H1 (cell line): ENCODE measurements around the gene SPOUT1. TPM values are rescaled to one million over a fixed set of nuclear protein-coding genes. Genes with fewer than 3 reads are reported as not detected.

Source experiments
- CTCF ChIA-PET: fragments of 300-600 bp; sonication (Branson Sonifier 250); formaldehyde crosslinking; loops from one replicate; lab custom pipeline; 2021; ENCODE audit not compliant: partially characterized antibody; lab: Charles Lee
- POLR2A ChIA-PET: fragments of 300-600 bp; sonication (Branson Sonifier 250); formaldehyde crosslinking; loops from one replicate; lab custom pipeline; 2021; ENCODE audit warnings: inconsistent platforms; ENCODE audit not compliant: partially characterized antibody; lab: Charles Lee
- DNase-seq, 2 experiments: peaks; one replicate each; pipeline versions ENCODE4 v3.0.0 to v3.0.0-alpha.2; 2010 to 2022; ENCODE audit warnings: low spot score in 2 of 2, low read depth in 1 of 2, mixed read lengths in 1 of 2
- FAIRE-seq: peaks from 2 replicates; lab custom pipeline; 2011; peaks lifted over from hg19 to GRCh38; lab: Jason Lieb, UNC
- H2AFZ ChIP-seq: 2 replicates; pipeline ENCODE4 v1.8.1; 2012; ENCODE audit warnings: low read length, inconsistent platforms
- H2AK5ac ChIP-seq: 2 replicates; pipeline ENCODE4 v1.6.1; 2013; ENCODE audit warnings: low read depth, low read length
- H2BK120ac ChIP-seq: replicated peaks from 2 replicates; pipeline ENCODE3; 2013; ENCODE audit warnings: low read depth, low read length, inconsistent platforms
- H2BK12ac ChIP-seq: 2 replicates; pipeline ENCODE4 v1.6.1; 2013; ENCODE audit warnings: low read depth, low read length
- H2BK15ac ChIP-seq: 2 replicates; pipeline ENCODE4 v1.6.1; 2013; ENCODE audit warnings: low read length
- H2BK20ac ChIP-seq: 2 replicates; pipeline ENCODE4 v1.6.1; 2013; ENCODE audit warnings: low read length
- H2BK5ac ChIP-seq: 2 replicates; pipeline ENCODE4 v1.6.1; 2013; ENCODE audit warnings: low read depth, low read length
- H3K14ac ChIP-seq: 2 replicates; pipeline ENCODE4 v1.6.1; 2013; ENCODE audit warnings: inconsistent platforms; ENCODE audit not compliant: insufficient read length
- H3K18ac ChIP-seq: 2 replicates; pipeline ENCODE4 v1.6.1; 2013; ENCODE audit warnings: low read length; ENCODE audit errors: extremely low read depth
- H3K23ac ChIP-seq: 2 replicates; pipeline ENCODE4 v1.6.1; 2013; ENCODE audit warnings: inconsistent platforms; ENCODE audit not compliant: insufficient read length
- H3K23me2 ChIP-seq: 2 replicates; pipeline ENCODE4 v1.6.1; 2013; ENCODE audit warnings: low read depth, low read length
- H3K27ac ChIP-seq: 2 replicates; pipeline ENCODE4 v1.6.1; 2011; ENCODE audit warnings: low read depth, low read length, inconsistent platforms
- H3K27me3 ChIP-seq, 4 experiments: replicated peaks in 1 of 4; 1 replicate in 1 of 4; 2 replicates in 3 of 4; pipeline versions ENCODE4 v1.6.1 to v1.8.1; 2011 to 2013; ENCODE audit warnings: low read length in 3 of 4, mild to moderate bottlenecking in 3 of 4, inconsistent platforms in 2 of 4, mixed read lengths in 2 of 4, moderate library complexity in 1 of 4; ENCODE audit not compliant: control insufficient read depth in 3 of 4, insufficient read depth in 3 of 4; ENCODE audit errors: extremely low read depth in 1 of 4
- H3K36me3 ChIP-seq, 4 experiments: 2 replicates each; pipeline versions ENCODE4 v1.6.1 to v1.8.1; 2011 to 2013; ENCODE audit warnings: mild to moderate bottlenecking in 4 of 4, low read length in 3 of 4, moderate library complexity in 2 of 4, control low read depth in 1 of 4, inconsistent platforms in 1 of 4; ENCODE audit not compliant: insufficient read depth in 4 of 4, control insufficient read depth in 2 of 4
- H3K4ac ChIP-seq: replicated peaks from 2 replicates; pipeline ENCODE3; 2013; ENCODE audit warnings: low read length, low read depth, mixed read lengths, inconsistent platforms; ENCODE audit not compliant: insufficient read length
- H3K4me1 ChIP-seq, 4 experiments: replicated peaks in 1 of 4; 1 replicate in 1 of 4; 2 replicates in 3 of 4; pipeline versions ENCODE4 v1.6.1 to v1.8.1; 2011 to 2013; ENCODE audit warnings: low read length in 3 of 4, inconsistent platforms in 2 of 4, mixed read lengths in 1 of 4; ENCODE audit not compliant: insufficient read depth in 4 of 4, control insufficient read depth in 3 of 4
- H3K4me2 ChIP-seq, 2 experiments: 2 replicates each; pipeline versions ENCODE4 v1.6.1 to v1.8.1; 2011 to 2013; ENCODE audit warnings: low read depth in 2 of 2, low read length in 2 of 2, control low read depth in 1 of 2, inconsistent platforms in 1 of 2, mild to moderate bottlenecking in 1 of 2; ENCODE audit not compliant: insufficient read depth in 1 of 2
- H3K4me3 ChIP-seq, 4 experiments: fragments of 200-600, 300-600 bp in 1 of 4; sonication (generic), shearing (Covaris generic), sonication (Bioruptor Twin) in 1 of 4; 2 replicates each; pipeline versions ENCODE4 v1.5.1 to v1.8.1; 2011 to 2016; ENCODE audit warnings: low read length in 4 of 4, low read depth in 3 of 4, control low read depth in 2 of 4, inconsistent platforms in 2 of 4, mild to moderate bottlenecking in 2 of 4, mixed read lengths in 1 of 4, moderate library complexity in 1 of 4; ENCODE audit not compliant: insufficient read depth in 2 of 4; ENCODE audit errors: extremely low read depth in 1 of 4
- H3K56ac ChIP-seq: replicated peaks from 2 replicates; pipeline ENCODE3; 2013; ENCODE audit warnings: low read depth, mild to moderate bottlenecking, mixed read lengths, low read length, inconsistent platforms; ENCODE audit not compliant: insufficient read length
- H3K79me1 ChIP-seq: 2 replicates; pipeline ENCODE4 v1.6.1; 2013; ENCODE audit warnings: low read depth, low read length, control low read depth
- H3K79me2 ChIP-seq, 2 experiments: 2 replicates each; pipeline versions ENCODE4 v1.6.1 to v1.8.1; 2012 to 2013; ENCODE audit warnings: low read length in 2 of 2, mild to moderate bottlenecking in 2 of 2, inconsistent platforms in 1 of 2; ENCODE audit not compliant: insufficient read depth in 2 of 2, control insufficient read depth in 1 of 2
- H3K9ac ChIP-seq, 4 experiments: replicated peaks in 1 of 4; 1 replicate in 1 of 4; 2 replicates in 3 of 4; pipeline versions ENCODE4 v1.6.1 to v1.8.1; 2011 to 2013; ENCODE audit warnings: low read depth in 3 of 4, low read length in 3 of 4, control low read depth in 2 of 4, mild to moderate bottlenecking in 2 of 4, moderate library complexity in 2 of 4, inconsistent platforms in 1 of 4; ENCODE audit errors: extremely low read depth in 1 of 4
- H3K9me3 ChIP-seq, 2 experiments: 2 replicates each; pipeline versions ENCODE4 v1.6.1 to v1.8.1; 2012 to 2013; ENCODE audit warnings: mild to moderate bottlenecking in 2 of 2, moderate library complexity in 2 of 2, control low read depth in 1 of 2, inconsistent platforms in 1 of 2, low read depth in 1 of 2, low read length in 1 of 2, mixed read lengths in 1 of 2; ENCODE audit not compliant: insufficient read depth in 2 of 2
- H4K20me1 ChIP-seq, 2 experiments: replicated peaks in 1 of 2; 2 replicates each; pipeline versions ENCODE3 to v1.8.1; 2011 to 2013; ENCODE audit warnings: inconsistent platforms in 2 of 2, low read length in 2 of 2, mild to moderate bottlenecking in 1 of 2; ENCODE audit not compliant: insufficient read depth in 2 of 2, control insufficient read depth in 1 of 2
- H4K5ac ChIP-seq: 2 replicates; pipeline ENCODE4 v1.6.1; 2013; ENCODE audit warnings: low read length, low read depth, mixed read lengths, inconsistent platforms; ENCODE audit not compliant: insufficient read length
- H4K8ac ChIP-seq: 2 replicates; pipeline ENCODE4 v1.8.0; 2013; ENCODE audit warnings: mild to moderate bottlenecking, moderate library complexity, low read length, inconsistent platforms; ENCODE audit not compliant: insufficient read depth; ENCODE audit errors: extremely low read depth
- H4K91ac ChIP-seq: replicated peaks from 2 replicates; pipeline ENCODE3; 2013; ENCODE audit warnings: low read length, mixed read lengths, inconsistent platforms; ENCODE audit not compliant: insufficient read length
- GTF2F1 ChIP-seq: IDR thresholded peaks from 2 replicates; pipeline ENCODE4 v1.6.1; 2012; ENCODE audit warnings: low read depth, low read length, improper control_type of control experiment, borderline replicate concordance
- HDAC6 ChIP-seq: IDR thresholded peaks from one replicate; pipeline ENCODE4 v1.7.1; 2012; ENCODE audit warnings: low read depth, mild to moderate bottlenecking, inconsistent platforms, low read length, moderate library complexity
- JUND ChIP-seq: IDR thresholded peaks from 2 replicates; pipeline ENCODE4 v1.6.1; 2011; ENCODE audit warnings: mild to moderate bottlenecking, improper control_type of control experiment, low read length
- RXRA ChIP-seq: IDR thresholded peaks from 2 replicates; pipeline ENCODE4 v1.6.1; 2011; ENCODE audit warnings: low read depth, mild to moderate bottlenecking, low read length, moderate library complexity; ENCODE audit not compliant: insufficient read depth
- SIN3A ChIP-seq, 2 experiments: IDR thresholded peaks in 1 of 2; conservative IDR thresholded peaks in 1 of 2; 2 replicates each; pipeline ENCODE4 v1.6.1; 2011 to 2012; ENCODE audit warnings: low read length in 2 of 2, improper control_type of control experiment in 1 of 2, low read depth in 1 of 2, mild to moderate bottlenecking in 1 of 2
- SP1 ChIP-seq: IDR thresholded peaks from 2 replicates; pipeline ENCODE4 v1.6.1; 2011; ENCODE audit warnings: low read depth, low read length
- SUZ12 ChIP-seq: fragments of 200-600 bp; sonication (generic); IDR thresholded peaks from 2 replicates; pipeline ENCODE4 v1.6.1; 2012; ENCODE audit warnings: mild to moderate bottlenecking, inconsistent platforms, low read length, moderate library complexity, mixed read lengths
- TBP ChIP-seq: IDR thresholded peaks from 2 replicates; pipeline ENCODE4 v1.6.1; 2011; ENCODE audit warnings: low read depth, low read length, improper control_type of control experiment
- WGBS, 2 experiments: shearing (Covaris generic) in 1 of 2; methylation state at CpG; one replicate each; pipeline versions ENCODE4 v1.1.6 to v1.1.7; 2013 to 2015; ENCODE audit warnings: low lambda C conversion rate in 2 of 2, mixed read lengths in 2 of 2, inconsistent platforms in 1 of 2, low coverage in 1 of 2, missing lambda C conversion rate in 1 of 2; ENCODE audit not compliant: insufficient replicate concordance in 2 of 2, insufficient coverage in 1 of 2, insufficient read length in 1 of 2; ENCODE audit errors: extremely low coverage in 1 of 2, missing lambda C conversion rate in 1 of 2; 5-methylcytosine and 5-hydroxymethylcytosine counted together
- polyA plus RNA-seq, 7 experiments: library from polyadenylated mRNA; depleted of rRNA in 3 of 7; stranded (reverse) in 5 of 7; unstranded in 2 of 7; fragments of >200 nt in 5 of 7; fragments of 200-250 nt in 2 of 7; gene quantifications; 1 replicate in 5 of 7; 2 replicates in 1 of 7; 4 replicates in 1 of 7; pipeline versions ENCODE4 v1.2.1 to v1.2.3, GENCODE V29; 2011 to 2013; ENCODE audit warnings: missing spikeins in 2 of 7, mixed read lengths in 2 of 7
- total RNA-seq: library from RNA; stranded (reverse); fragmentation: NEBNext Ultra II Directional; extraction: Animal tissue kit (Norgen Biotek cat#: 25700); gene quantifications from 2 replicates; pipeline ENCODE4 v1.2.1, GENCODE V29; 2021
- TF ChIP-seq, protein P1 (sequence below): IDR thresholded peaks from 2 replicates; pipeline ENCODE4 v1.6.1; 2011; ENCODE audit warnings: low read depth, mild to moderate bottlenecking, low read length; ENCODE audit not compliant: insufficient read depth
- TF ChIP-seq, protein P2 (sequence below), 3 experiments: IDR thresholded peaks; 1 replicate in 2 of 3; 2 replicates in 1 of 3; pipeline versions ENCODE4 v1.5.1 to v1.6.1; 2011; ENCODE audit warnings: low read length in 3 of 3, mild to moderate bottlenecking in 3 of 3, inconsistent platforms in 2 of 3, low read depth in 1 of 3, moderate library complexity in 1 of 3; ENCODE audit not compliant: insufficient read depth in 1 of 3; ENCODE audit errors: control extremely low read depth in 1 of 3

Gene SPOUT1
- total and polyA plus RNA-seq, 2 of the 8 experiments (the other 6 are each of a cell fraction or from before 2014, with no cell fraction given), result 69.2 to 77.8 TPM

DNA sequence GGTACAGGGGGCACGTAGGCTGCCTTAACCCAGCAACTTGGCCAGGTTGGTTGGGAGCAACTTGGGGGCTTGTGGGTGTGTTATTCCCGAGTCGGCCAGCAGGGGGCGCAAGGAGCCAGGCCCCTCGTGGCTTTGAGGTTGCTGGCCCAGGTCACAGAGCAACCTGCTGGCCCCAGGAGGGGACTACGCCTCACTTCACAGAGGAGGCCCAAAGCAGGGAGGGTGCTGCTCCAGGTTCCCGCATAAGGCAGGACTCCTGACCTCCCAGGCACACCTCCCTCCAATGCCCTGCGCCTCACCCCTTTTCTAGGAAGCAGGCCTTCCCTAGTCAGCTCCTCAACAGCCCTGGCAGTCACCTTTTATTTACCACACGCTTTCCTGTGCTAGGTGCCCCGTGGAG is 34.1 kb upstream of the SPOUT1 start:
- H2BK20ac ChIP-seq, result no peak overlapping the region
- no peak overlapping the region for H2AFZ ChIP-seq
- no peak overlapping the region for H4K5ac ChIP-seq
- peaks cover 0 to 5% (median 2%) of the 10 kb centered on the region in 4 experiments; a peak in 4 of 7 replicates for H3K4me1 ChIP-seq
- H3K27me3 ChIP-seq, result no peaks in the 10 kb centered on the region
- H3K4me3 ChIP-seq, result no peak overlapping the region
- no peaks in the 10 kb centered on the region for H3K36me3 ChIP-seq
- peaks cover 8% of the 10 kb centered on the region; the same call in 1 of the 2 replicates for H3K79me1 ChIP-seq
- 28% methylated on average over 9 of the region's 10 CpGs; no CpG with 5 or more reads in 1 of the 2 experiments for WGBS, 2 experiments
- H3K4me2 ChIP-seq, result 0 out of 4 replicates have a peak overlapping the region, but pooled peaks of 1 of the 2 experiments have one; percentile 22
- H2AK5ac ChIP-seq, result no peak overlapping the region
- FAIRE-seq, result no peak
- peaks cover 0 to 5% of the 10 kb centered on the region in 2 experiments; a peak in 1 of 4 replicates for H3K79me2 ChIP-seq
- no peak overlapping the region for H3K23ac ChIP-seq
- H3K9me3 ChIP-seq, result no peaks in the 10 kb centered on the region
- H2BK120ac ChIP-seq, result no peak overlapping the region
- H3K23me2 ChIP-seq, result no peaks in the 10 kb centered on the region
- no peak overlapping the region for H2BK12ac ChIP-seq
- H4K8ac ChIP-seq, result no peak overlapping the region
- peak overlapping the region; percentile 1; the same call in 1 of the 2 replicates for H2BK5ac ChIP-seq
- no peak overlapping the region for H3K18ac ChIP-seq
- H3K9ac ChIP-seq, result no peak overlapping the region
- H4K91ac ChIP-seq, result no peak overlapping the region
- DNase-seq, result peak; percentile 87 to 99
- H3K27ac ChIP-seq, result no peak overlapping the region; the same call in 1 of the 2 replicates
- no peak overlapping the region for H2BK15ac ChIP-seq
- H4K20me1 ChIP-seq, result peaks cover 0 to 2% of the 10 kb centered on the region in 2 experiments
- no peak overlapping the region for H3K14ac ChIP-seq
- no peak overlapping the region for H3K56ac ChIP-seq
- H3K4ac ChIP-seq, result no peak overlapping the region
- ChIA-PET POLR2A (no interaction called here), CTCF (interaction anchor here (0.7 to 8.8 kb wide), 12 partner anchors 10 to 74 kb away, joined by 3 to 139 read pairs (median 4); partner anchors contain the start of genes KYAT1, LRRC8A and PHYHD1)
- 0 out of 2 replicates have a peak, but pooled peaks have one; percentile 25 for TF ChIP-seq JUND
- no peak for TF ChIP-seq SUZ12
- TF ChIP-seq GTF2F1, result peak; percentile 36; the same call in 1 of the 2 replicates
- no peak for TF ChIP-seq HDAC6
- TF ChIP-seq SIN3A (conservative IDR thresholded peaks at IDR 0.05 in 1 of 2, IDR thresholded peaks at IDR 0.05 in 1 of 2; ENCODE audit: low read depth in 1 of 2, low read length in 2 of 2), result 0 out of 4 replicates have a peak, but pooled peaks of 1 of the 2 experiments have one; percentile 36
- no peak for TF ChIP-seq TBP
- no peak for TF ChIP-seq SP1
- TF ChIP-seq, protein P1, sequence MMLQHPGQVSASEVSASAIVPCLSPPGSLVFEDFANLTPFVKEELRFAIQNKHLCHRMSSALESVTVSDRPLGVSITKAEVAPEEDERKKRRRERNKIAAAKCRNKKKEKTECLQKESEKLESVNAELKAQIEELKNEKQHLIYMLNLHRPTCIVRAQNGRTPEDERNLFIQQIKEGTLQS, result no peak
- no peak for TF ChIP-seq RXRA
- TF ChIP-seq, protein P2, sequence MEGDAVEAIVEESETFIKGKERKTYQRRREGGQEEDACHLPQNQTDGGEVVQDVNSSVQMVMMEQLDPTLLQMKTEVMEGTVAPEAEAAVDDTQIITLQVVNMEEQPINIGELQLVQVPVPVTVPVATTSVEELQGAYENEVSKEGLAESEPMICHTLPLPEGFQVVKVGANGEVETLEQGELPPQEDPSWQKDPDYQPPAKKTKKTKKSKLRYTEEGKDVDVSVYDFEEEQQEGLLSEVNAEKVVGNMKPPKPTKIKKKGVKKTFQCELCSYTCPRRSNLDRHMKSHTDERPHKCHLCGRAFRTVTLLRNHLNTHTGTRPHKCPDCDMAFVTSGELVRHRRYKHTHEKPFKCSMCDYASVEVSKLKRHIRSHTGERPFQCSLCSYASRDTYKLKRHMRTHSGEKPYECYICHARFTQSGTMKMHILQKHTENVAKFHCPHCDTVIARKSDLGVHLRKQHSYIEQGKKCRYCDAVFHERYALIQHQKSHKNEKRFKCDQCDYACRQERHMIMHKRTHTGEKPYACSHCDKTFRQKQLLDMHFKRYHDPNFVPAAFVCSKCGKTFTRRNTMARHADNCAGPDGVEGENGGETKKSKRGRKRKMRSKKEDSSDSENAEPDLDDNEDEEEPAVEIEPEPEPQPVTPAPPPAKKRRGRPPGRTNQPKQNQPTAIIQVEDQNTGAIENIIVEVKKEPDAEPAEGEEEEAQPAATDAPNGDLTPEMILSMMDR (IDR thresholded peaks at IDR 0.05; ENCODE audit: control extremely low read depth in 1 of 3, insufficient read depth in 1 of 3, low read depth in 1 of 3, low read length in 3 of 3), result peak; percentile 94 to 99 (median 99)
